ENCODE measurements around the gene C1orf159. TPM values are rescaled to one million over a fixed set of nuclear protein-coding genes. Genes with fewer than 3 reads are reported as not detected.
"Not testable (repeated sequence)": the region's sequence is repeated elsewhere in the genome, so short reads cannot be mapped to it uniquely, and the experiment has no call there.

Gene C1orf159
- total RNA-seq, 1 donor from 2014 or later: 11.7 TPM

- Histone ChIP-seq H3K4me1 (peaks cover 12% of the 10 kb centered on the region), H3K4me3 (peak overlapping the region; percentile 73), H3K9me3 (no peaks in the 10 kb centered on the region), H3K27me3 (ENCODE audit: low read depth) (no peaks in the 10 kb centered on the region), H3K27ac (peak overlapping the region; percentile 97), H3K36me3 (no peaks in the 10 kb centered on the region)
- ATAC-seq (peak; percentile 94 to 95), DNase-seq (peak; percentile 94)
- no peak for TF ChIP-seq CTCF (IDR thresholded peaks at IDR 0.05)
- intact Hi-C loops (cut with DNase I): no loop called here
Measured at GRCh38 chr1:1157426-1157913, 41.6 kb upstream of the C1orf159 start.

- Histone ChIP-seq H3K9me3 (no peaks in the 10 kb centered on the region), H3K4me3 (no peak overlapping the region), H3K27ac (no peak overlapping the region), H3K27me3 (ENCODE audit: low read depth) (no peaks in the 10 kb centered on the region), H3K36me3 (no peaks in the 10 kb centered on the region), H3K4me1 (peaks cover 12% of the 10 kb centered on the region)
- ATAC-seq: peak in 1 of 2 donors; percentile 13
- no peak for TF ChIP-seq CTCF (IDR thresholded peaks at IDR 0.05)
- intact Hi-C loops (cut with DNase I): no loop called here
- no peak for DNase-seq
Measured at GRCh38 chr1:1157033-1157365, 41.1 kb upstream of the C1orf159 start.

GRCh38 chr1:1156140-1157032 lies 40.5 kb upstream of the C1orf159 start:
- Histone ChIP-seq H3K27me3 (ENCODE audit: low read depth) (no peaks in the 10 kb centered on the region), H3K4me3 (no peak overlapping the region), H3K27ac (no peak overlapping the region), H3K4me1 (peaks cover 12% of the 10 kb centered on the region), H3K36me3 (no peaks in the 10 kb centered on the region), H3K9me3 (no peaks in the 10 kb centered on the region)
- DNase-seq (no peak), ATAC-seq (no peak)
- intact Hi-C loops (cut with DNase I): no loop called here
- TF ChIP-seq CTCF (IDR thresholded peaks at IDR 0.05): no peak

GRCh38 chr1:1155258-1155657 lies 39.4 kb upstream of the C1orf159 start:
- no peak for ATAC-seq
- TF ChIP-seq CTCF (IDR thresholded peaks at IDR 0.05): no peak
- Histone ChIP-seq H3K4me3 (no peak overlapping the region), H3K27ac (no peak overlapping the region), H3K27me3 (ENCODE audit: low read depth) (no peaks in the 10 kb centered on the region), H3K36me3 (no peaks in the 10 kb centered on the region), H3K9me3 (no peaks in the 10 kb centered on the region), H3K4me1 (peaks cover 12% of the 10 kb centered on the region)
- DNase-seq: no peak
- intact Hi-C loops (cut with DNase I): no loop called here

GRCh38 chr1:1153874-1154273 lies 38.0 kb upstream of the C1orf159 start:
- no peaks in the 10 kb centered on the region for H3K27me3 ChIP-seq (ENCODE audit: low read depth)
- H3K4me1 ChIP-seq: peaks cover 8% of the 10 kb centered on the region
- no peak for TF ChIP-seq CTCF (IDR thresholded peaks at IDR 0.05)
- intact Hi-C loops (cut with DNase I): no loop called here
- DNase-seq: no peak
- no peaks in the 10 kb centered on the region for H3K36me3 ChIP-seq
- no peaks in the 10 kb centered on the region for H3K9me3 ChIP-seq
- H3K27ac ChIP-seq: no peak overlapping the region
- no peak for ATAC-seq
- no peak overlapping the region for H3K4me3 ChIP-seq

- H3K27me3 ChIP-seq (ENCODE audit: low read depth); ATAC-seq; H3K4me3 ChIP-seq; DNase-seq; intact Hi-C loops (cut with DNase I); H3K9me3 ChIP-seq; H3K4me1 ChIP-seq; H3K27ac ChIP-seq; H3K36me3 ChIP-seq: not testable (repeated sequence)
Measured at GRCh38 chr1:1153215-1153614, 37.3 kb upstream of the C1orf159 start.

- intact Hi-C loops (cut with DNase I); H3K4me1 ChIP-seq; H3K9me3 ChIP-seq; H3K27me3 ChIP-seq (ENCODE audit: low read depth); ATAC-seq; H3K4me3 ChIP-seq; H3K27ac ChIP-seq; DNase-seq; H3K36me3 ChIP-seq: not testable (repeated sequence)
Measured at GRCh38 chr1:1152431-1152830, 36.5 kb upstream of the C1orf159 start.
